22Rv1 (cell line): ENCODE measurements around the gene FAM131A.

Experiments used
- H3K27ac ChIP-seq: fragments of 450-650 bp; 2 replicates; pipeline ENCODE4 v1.5.1; 2017
- CTCF ChIP-seq: fragments of 450-650 bp; IDR thresholded peaks from 2 replicates; pipeline ENCODE4 v1.5.1; 2017; ENCODE audit warnings: mild to moderate bottlenecking
- ZFX ChIP-seq: fragments of 450-650 bp; IDR thresholded peaks from 2 replicates; pipeline ENCODE4 v1.6.1; 2017; ENCODE audit warnings: antibody characterized with exemption, borderline replicate concordance

FAM131A gene

DNA sequence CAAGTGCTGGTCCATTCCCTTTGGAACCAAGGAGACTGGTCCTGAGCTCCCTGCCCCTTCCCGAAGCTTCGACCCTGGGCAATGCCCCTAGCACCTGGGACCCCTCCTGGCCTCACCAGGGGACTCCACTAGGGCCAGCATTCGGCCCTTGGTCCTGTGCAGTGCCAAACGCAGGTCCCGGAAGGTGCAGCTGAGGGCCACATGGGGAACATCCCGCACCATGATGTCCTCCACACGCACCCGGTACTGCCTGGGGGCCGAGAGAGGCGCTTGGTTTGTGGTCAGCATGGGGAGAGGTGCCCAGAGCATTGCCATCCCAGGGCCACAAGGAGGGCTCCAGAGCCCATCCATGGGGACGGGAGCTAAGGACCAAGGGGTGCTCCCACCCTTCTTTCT is 16.1 kb downstream of the FAM131A start:
- TF ChIP-seq ZFX (no peak), CTCF (no peak)
- H3K27ac ChIP-seq = no peak overlapping the region

GRCh38 chr3:184354121-184354728 is 16.8 kb downstream of the FAM131A start:
- no peak overlapping the region for H3K27ac ChIP-seq
- TF ChIP-seq CTCF = peak; percentile 92
- no peak for TF ChIP-seq ZFX

- TF ChIP-seq CTCF (no peak), ZFX (no peak)
- H3K27ac ChIP-seq = no peak overlapping the region
Observed at GRCh38 chr3:184354754-184355153, 17.4 kb downstream of the FAM131A start.

GRCh38 chr3:184355261-184356040 is 18.1 kb downstream of the FAM131A start:
- TF ChIP-seq CTCF (no peak), ZFX (no peak)
- H3K27ac ChIP-seq = no peak overlapping the region

DNA sequence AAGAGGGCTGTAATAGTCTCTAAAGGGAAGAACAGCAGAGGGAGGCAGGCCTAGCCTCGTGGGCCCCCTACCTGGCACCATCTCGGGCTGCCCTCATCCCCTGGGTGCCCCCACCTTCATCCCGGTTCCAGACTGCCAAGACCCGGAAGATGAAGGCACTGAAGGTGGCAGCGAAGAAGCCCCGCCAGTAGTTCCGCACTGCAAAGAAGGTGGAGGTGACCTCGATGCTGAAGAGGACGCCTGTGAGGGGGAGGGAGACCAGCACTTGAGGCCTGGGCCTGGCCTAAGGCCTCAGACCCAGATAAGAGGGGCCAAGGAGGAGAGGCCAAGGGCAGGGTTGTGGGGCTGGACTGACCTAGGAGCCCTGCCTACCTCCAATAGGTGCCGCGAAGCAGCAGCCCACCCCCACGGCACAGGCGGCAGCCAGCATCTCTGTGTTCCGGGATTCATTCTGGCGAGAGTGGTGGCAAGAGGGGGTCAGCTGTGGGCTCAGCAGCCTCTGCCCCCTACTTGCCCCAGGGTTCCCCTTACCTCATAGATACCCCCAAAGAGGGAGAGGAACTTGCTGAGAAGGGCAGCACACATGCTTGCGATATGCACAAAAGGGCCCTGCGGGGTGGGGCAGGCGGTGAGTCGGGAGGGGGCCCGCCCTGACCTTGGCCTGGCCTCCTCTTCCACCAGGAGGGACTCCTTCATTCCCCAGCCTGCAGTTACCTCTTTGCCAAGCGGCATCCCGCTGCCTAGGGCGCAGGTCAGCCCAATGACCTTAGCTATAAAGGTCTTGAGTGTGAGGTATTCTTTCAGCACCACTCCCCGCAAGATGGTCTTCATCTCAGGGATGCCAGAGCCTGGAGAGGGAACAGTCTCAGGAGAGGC is 20.1 kb downstream of the FAM131A start:
- TF ChIP-seq ZFX (no peak), CTCF (no peak)
- no peak overlapping the region for H3K27ac ChIP-seq

- no peak for TF ChIP-seq CTCF
- no peak overlapping the region for H3K27ac ChIP-seq
Observed at GRCh38 chr3:184358124-184358767, 20.8 kb downstream of the FAM131A start.
